OCI-LY7 (cell line): ENCODE measurements around the gene TMEM63B. TPM values are rescaled to one million over a fixed set of nuclear protein-coding genes. Genes with fewer than 3 reads are reported as not detected.

Experiments
- BruUV-seq: library from RNA; stranded (reverse); fragments of 400-500 nt; replicated peaks from 2 replicates; lab custom pipeline; 2021; lab: Mats Ljungman, UMichigan
- CTCF ChIA-PET: fragments of 300-600 bp; sonication (Branson Sonifier 250); formaldehyde crosslinking; loops from one replicate; lab custom pipeline; 2022; ENCODE audit warnings: antibody characterized with exemption; ENCODE audit not compliant: unreplicated experiment; lab: Charles Lee
- POLR2A ChIA-PET: fragments of 300-600 bp; sonication (Branson Sonifier 250); formaldehyde crosslinking; loops from one replicate; lab custom pipeline; 2022; ENCODE audit warnings: antibody characterized with exemption; lab: Charles Lee
- DNase-seq: peaks from one replicate; pipeline ENCODE4 v3.0.0-alpha.2; 2015; ENCODE audit warnings: low spot score
- H2AFZ ChIP-seq: fragments of 200-600 bp; sonication (generic), shearing (Covaris generic); 2 replicates; pipeline ENCODE4 v1.6.1; 2014; ENCODE audit warnings: mild to moderate bottlenecking, antibody characterized with exemption, low read length, moderate library complexity
- H3K27ac ChIP-seq: fragments of 200-600 bp; sonication (generic); 2 replicates; pipeline ENCODE4 v1.5.1; 2014; ENCODE audit warnings: mixed run types, low read depth, mild to moderate bottlenecking, moderate library complexity, low read length, inconsistent platforms; ENCODE audit not compliant: poor library complexity, severe bottlenecking
- H3K36me3 ChIP-seq: fragments of 200-600 bp; sonication (generic); 2 replicates; pipeline ENCODE4 v1.6.1; 2014; ENCODE audit warnings: mild to moderate bottlenecking, antibody characterized with exemption, low read length, moderate library complexity, mixed read lengths; ENCODE audit not compliant: insufficient read depth
- H3K4me1 ChIP-seq: fragments of 200-600 bp; sonication (generic); 2 replicates; pipeline ENCODE4 v1.5.1; 2014; ENCODE audit warnings: mild to moderate bottlenecking, low read length; ENCODE audit not compliant: insufficient read depth, poor library complexity, severe bottlenecking
- H3K4me2 ChIP-seq: fragments of 200-600 bp; sonication (generic); 2 replicates; pipeline ENCODE4 v1.6.1; 2014; ENCODE audit warnings: mild to moderate bottlenecking, low read length
- H3K4me3 ChIP-seq: fragments of 200-600 bp; sonication (generic); 2 replicates; pipeline ENCODE4 v1.5.1; 2014; ENCODE audit warnings: mild to moderate bottlenecking, low read depth, low read length; ENCODE audit not compliant: poor library complexity, severe bottlenecking
- H3K79me2 ChIP-seq: fragments of 200-600 bp; sonication (generic); 2 replicates; pipeline ENCODE4 v1.6.1; 2016; ENCODE audit warnings: low read depth, mild to moderate bottlenecking, low read length, moderate library complexity, mixed read lengths; ENCODE audit not compliant: insufficient read depth
- H3K9me2 ChIP-seq: fragments of 200-600 bp; sonication (generic); 2 replicates; pipeline ENCODE4 v1.6.1; 2016; ENCODE audit warnings: mild to moderate bottlenecking, low read length, mixed read lengths; ENCODE audit not compliant: insufficient read depth
- H3K9me3 ChIP-seq: fragments of 200-600 bp; sonication (generic); 2 replicates; pipeline ENCODE4 v1.6.1; 2014; ENCODE audit warnings: mild to moderate bottlenecking, mixed run types, low read length, mixed read lengths
- H4K20me1 ChIP-seq: fragments of 200-600 bp; sonication (generic); 2 replicates; pipeline ENCODE4 v1.6.1; 2014; ENCODE audit warnings: mild to moderate bottlenecking, antibody characterized with exemption, low read length, moderate library complexity, mixed read lengths; ENCODE audit not compliant: insufficient read depth
- CTCF ChIP-seq: fragments of 200-600 bp; sonication (generic); conservative IDR thresholded peaks from 2 replicates; pipeline ENCODE4 v1.5.1; 2014; ENCODE audit warnings: mild to moderate bottlenecking, antibody characterized with exemption, low read length, moderate library complexity, mixed read lengths
- EZH2phosphoT487 ChIP-seq: fragments of 200-600 bp; sonication (generic); IDR thresholded peaks from 2 replicates; pipeline ENCODE4 v1.6.1; 2018; ENCODE audit warnings: low read depth, borderline replicate concordance, mild to moderate bottlenecking, mixed run types, antibody characterized with exemption, low read length, moderate library complexity, mixed read lengths
- intact Hi-C: fragments of 100-400 bp; cut with micrococcal nuclease; formaldehyde crosslinking; loops from one replicate; pipeline ENCODE4 v1.10.0; 2022; ENCODE audit not compliant: unreplicated experiment
- total RNA-seq, 2 experiments: library from RNA; depleted of rRNA in 1 of 2; stranded (reverse); fragments of >200 nt in 1 of 2; shearing (Covaris generic) in 1 of 2; gene quantifications; 2 replicates each; pipeline ENCODE4 v1.2.3, GENCODE V29; 2014 to 2022

Gene TMEM63B
- total RNA-seq, 2 experiments from 2014 or later, result 5.4 to 10.0 TPM

DNA sequence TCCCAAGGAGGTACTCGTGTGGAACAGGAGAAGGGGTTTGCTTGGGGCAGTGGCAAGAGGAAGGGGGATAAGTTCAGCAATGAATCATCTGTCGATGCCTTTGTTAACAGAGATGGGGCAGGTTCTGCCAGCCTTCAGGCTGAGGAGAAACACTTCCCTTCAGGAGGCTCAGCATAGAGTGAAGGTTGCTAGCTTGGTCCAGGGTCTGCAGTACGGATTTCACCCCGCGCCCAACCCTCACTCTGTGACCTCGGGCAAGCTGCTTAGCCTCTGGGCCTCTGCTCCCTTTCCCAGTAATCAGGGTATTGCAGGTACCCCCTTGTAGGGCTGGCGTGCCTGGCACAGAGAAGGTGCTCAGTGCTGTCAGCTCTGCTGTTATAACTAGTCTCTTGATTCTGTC is 38.8 kb downstream of the TMEM63B start:
- DNase-seq, result no peak
- ChIA-PET CTCF (no interaction called here), POLR2A (interaction anchor here (0.6 kb wide), 1 partner anchor 20 kb away, joined by 7 read pairs; no protein-coding TSS in a partner anchor)
- intact Hi-C loops, result no loop called here
- H4K20me1 ChIP-seq, result no peaks in the 10 kb centered on the region
- H3K9me2 ChIP-seq, result no peaks in the 10 kb centered on the region
- H3K79me2 ChIP-seq, result no peaks in the 10 kb centered on the region
- no peak overlapping the region for H3K27ac ChIP-seq
- H3K4me1 ChIP-seq, result peaks cover 6% of the 10 kb centered on the region
- H3K9me3 ChIP-seq, result no peaks in the 10 kb centered on the region
- no peaks in the 10 kb centered on the region for H3K36me3 ChIP-seq
- BruUV-seq, result no TSS peak
- TF ChIP-seq CTCF (no peak), EZH2phosphoT487 (no peak)
- H2AFZ ChIP-seq, result no peak overlapping the region
- no peak overlapping the region for H3K4me3 ChIP-seq
- H3K4me2 ChIP-seq, result no peak overlapping the region

- Histone ChIP-seq H3K79me2 (no peaks in the 10 kb centered on the region), H3K9me3 (no peaks in the 10 kb centered on the region), H3K9me2 (no peaks in the 10 kb centered on the region), H3K4me2 (no peak overlapping the region), H3K4me3 (no peak overlapping the region), H4K20me1 (no peaks in the 10 kb centered on the region), H3K4me1 (peaks cover 6% of the 10 kb centered on the region), H3K27ac (no peak overlapping the region), H3K36me3 (no peaks in the 10 kb centered on the region), H2AFZ (no peak overlapping the region)
- ChIA-PET POLR2A (interaction anchor here (0.6 kb wide), 1 partner anchor 19 kb away, joined by 7 read pairs; no protein-coding TSS in a partner anchor), CTCF (no interaction called here)
- no TSS peak for BruUV-seq
- DNase-seq, result no peak
- TF ChIP-seq EZH2phosphoT487 (no peak), CTCF (no peak)
- intact Hi-C loops, result no loop called here
These were observed 39.3 kb downstream of the TMEM63B start for GRCh38 chr6:44166591-44167184.

DNA sequence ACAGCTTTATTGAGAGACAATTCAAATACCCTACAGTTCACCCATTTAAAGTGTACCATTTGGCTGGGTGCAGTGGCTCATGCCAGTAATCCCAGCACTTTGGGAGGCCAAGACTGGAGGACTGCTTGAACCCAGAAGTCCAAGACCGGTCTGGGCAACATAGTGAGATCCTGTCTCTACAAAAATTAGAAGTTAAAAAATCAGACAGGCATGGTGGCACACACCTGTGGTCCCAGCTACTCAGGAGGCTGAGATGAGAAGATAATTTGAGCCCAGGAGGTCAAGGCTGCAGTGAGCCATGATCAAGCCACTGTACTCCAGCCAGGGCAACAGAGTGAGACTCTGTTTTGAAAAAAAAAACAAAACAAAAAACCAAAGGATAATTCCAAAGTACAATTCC is 40.2 kb downstream of the TMEM63B start:
- H2AFZ ChIP-seq, result no peak overlapping the region
- peaks cover 6% of the 10 kb centered on the region for H3K4me1 ChIP-seq
- CTCF ChIA-PET, result no interaction called here
- H3K79me2 ChIP-seq, result no peaks in the 10 kb centered on the region
- intact Hi-C loops, result no loop called here
- no peaks in the 10 kb centered on the region for H3K9me2 ChIP-seq
- TF ChIP-seq CTCF (no peak), EZH2phosphoT487 (no peak)
- H3K27ac ChIP-seq, result no peak overlapping the region
- no peak overlapping the region for H3K4me3 ChIP-seq
- DNase-seq, result no peak
- POLR2A ChIA-PET, result interaction anchor here (0.6 kb wide), 1 partner anchor 1930 kb away, joined by 6 read pairs; no protein-coding TSS in a partner anchor
- H3K4me2 ChIP-seq, result no peak overlapping the region
- no peaks in the 10 kb centered on the region for H3K36me3 ChIP-seq
- no TSS peak for BruUV-seq
- H3K9me3 ChIP-seq, result no peaks in the 10 kb centered on the region
- no peaks in the 10 kb centered on the region for H4K20me1 ChIP-seq
